CD14-positive monocyte (primary cell): ENCODE results near the gene XKR7. TPM values are rescaled to one million over a fixed set of nuclear protein-coding genes. Genes with fewer than 3 reads are reported as not detected.

Experiments
- DNase-seq, 3 donors: peaks; one replicate each; pipeline ENCODE4 v3.0.0-alpha.2; 2011 to 2022
- H2AFZ ChIP-seq: 2 replicates; pipeline ENCODE4 v1.6.0; 2012; ENCODE audit warnings: mild to moderate bottlenecking, low read depth, low read length, inconsistent platforms; ENCODE audit not compliant: insufficient read depth, poor library complexity, severe bottlenecking
- H3K27ac ChIP-seq, 2 donors: 1 replicate in 1 of 2; 2 replicates in 1 of 2; pipeline ENCODE4 v1.5.1; 2012 to 2013; ENCODE audit warnings: low read length in 2 of 2, control low read depth in 1 of 2, inconsistent platforms in 1 of 2, low read depth in 1 of 2, mild to moderate bottlenecking in 1 of 2
- H3K27me3 ChIP-seq, 2 donors: one replicate each; pipeline versions ENCODE4 v1.6.0 to v1.6.1; 2011 to 2013; ENCODE audit warnings: low read length in 2 of 2; ENCODE audit not compliant: control insufficient read depth in 2 of 2, insufficient read depth in 2 of 2
- H3K36me3 ChIP-seq, 2 donors: replicated peaks in 1 of 2; 1 replicate in 1 of 2; 2 replicates in 1 of 2; pipeline versions ENCODE4 v1.5.1 to v1.6.1; 2012 to 2013; ENCODE audit warnings: low read length in 2 of 2, control low read depth in 1 of 2, inconsistent platforms in 1 of 2, mild to moderate bottlenecking in 1 of 2; ENCODE audit not compliant: insufficient read depth in 2 of 2, control insufficient read depth in 1 of 2
- H3K4me1 ChIP-seq, 2 donors: 1 replicate in 1 of 2; 2 replicates in 1 of 2; pipeline versions ENCODE4 v1.5.1 to v1.6.1; 2012 to 2013; ENCODE audit warnings: low read length in 2 of 2, control low read depth in 1 of 2, inconsistent platforms in 1 of 2, mild to moderate bottlenecking in 1 of 2, moderate library complexity in 1 of 2; ENCODE audit not compliant: insufficient read depth in 2 of 2, control insufficient read depth in 1 of 2
- H3K4me2 ChIP-seq: replicated peaks from 2 replicates; pipeline ENCODE3; 2012; ENCODE audit warnings: low read length, moderate library complexity, mild to moderate bottlenecking; ENCODE audit not compliant: poor library complexity, severe bottlenecking; ENCODE audit errors: extremely low read depth
- H3K4me3 ChIP-seq, 3 experiments: fragments of 200-600 bp in 1 of 3; sonication (generic) in 1 of 3; replicated peaks in 1 of 3; 1 replicate in 2 of 3; 2 replicates in 1 of 3; pipeline ENCODE4 v1.5.1; 2011 to 2013; ENCODE audit warnings: low read length in 3 of 3, mild to moderate bottlenecking in 3 of 3, control low read depth in 2 of 3, low read depth in 2 of 3, inconsistent platforms in 1 of 3, moderate library complexity in 1 of 3
- H3K79me2 ChIP-seq: 2 replicates; pipeline ENCODE4 v1.6.0; 2012; ENCODE audit warnings: mild to moderate bottlenecking, control low read depth, inconsistent platforms, low read length, moderate library complexity; ENCODE audit not compliant: insufficient read depth
- H3K9ac ChIP-seq: 2 replicates; pipeline ENCODE4 v1.6.0; 2017; ENCODE audit warnings: low read length, mild to moderate bottlenecking; ENCODE audit not compliant: insufficient read depth, poor library complexity, severe bottlenecking
- H3K9me3 ChIP-seq, 2 donors: replicated peaks in 1 of 2; 1 replicate in 1 of 2; 2 replicates in 1 of 2; pipeline versions ENCODE4 v1.5.1 to v1.6.1; 2012 to 2013; ENCODE audit warnings: low read length in 2 of 2, control low read depth in 1 of 2; ENCODE audit not compliant: control insufficient read depth in 1 of 2, insufficient read depth in 1 of 2
- H4K20me1 ChIP-seq: 2 replicates; pipeline ENCODE4 v1.6.0; 2012; ENCODE audit warnings: mild to moderate bottlenecking, low read length, control low read depth, moderate library complexity; ENCODE audit not compliant: insufficient read depth
- H3K27ac Mint-ChIP-seq, 7 donors: one replicate each; pipeline ENCODE4 v1.8.0; 2020; ENCODE audit warnings: mild to moderate bottlenecking in 7 of 7, mixed read lengths in 7 of 7, moderate library complexity in 6 of 7, inconsistent platforms in 2 of 7
- H3K27me3 Mint-ChIP-seq, 3 donors: one replicate each; pipeline ENCODE4 v1.8.0; 2021 to 2022; ENCODE audit warnings: low read depth in 3 of 3, mild to moderate bottlenecking in 3 of 3, mixed read lengths in 3 of 3, moderate library complexity in 3 of 3, inconsistent platforms in 1 of 3
- H3K36me3 Mint-ChIP-seq, 2 donors: one replicate each; pipeline ENCODE4 v1.8.0; 2020; ENCODE audit warnings: mixed read lengths in 2 of 2, inconsistent platforms in 1 of 2, mild to moderate bottlenecking in 1 of 2
- H3K4me1 Mint-ChIP-seq: one replicate; pipeline ENCODE4 v1.8.0; 2020; ENCODE audit warnings: mild to moderate bottlenecking, mixed read lengths
- H3K4me3 Mint-ChIP-seq, 2 donors: one replicate each; pipeline ENCODE4 v1.8.0; 2020; ENCODE audit warnings: mild to moderate bottlenecking in 2 of 2, mixed read lengths in 2 of 2, moderate library complexity in 1 of 2
- H3K9me3 Mint-ChIP-seq, 7 donors: one replicate each; pipeline ENCODE4 v1.8.0; 2020 to 2022; ENCODE audit warnings: mixed read lengths in 7 of 7, mild to moderate bottlenecking in 6 of 7, moderate library complexity in 6 of 7, inconsistent platforms in 2 of 7
- CTCF ChIP-seq: fragments of 200-600 bp; IDR thresholded peaks from one replicate; pipeline ENCODE4 v1.8.0; 2022; ENCODE audit warnings: antibody characterized with exemption, mild to moderate bottlenecking
- WGBS: methylation state at CpG from one replicate; pipeline ENCODE4 v1.1.5; 2013; ENCODE audit warnings: missing lambda C conversion rate; ENCODE audit not compliant: insufficient coverage; 5-methylcytosine and 5-hydroxymethylcytosine counted together
- intact Hi-C, 2 donors: fragments of 100-400 bp; cut with micrococcal nuclease; formaldehyde crosslinking; loops; one replicate each; pipeline versions ENCODE4 v1.15.0 to v1.15.1; 2023
- polyA plus RNA-seq, 3 donors: library from polyadenylated mRNA; depleted of rRNA in 1 of 3; unstranded in 2 of 3; stranded (reverse) in 1 of 3; fragments of 300-500 nt in 2 of 3; fragments of >200 nt in 1 of 3; fragmentation: Illumina TruSeq in 2 of 3; gene quantifications; 1 replicate in 2 of 3; 2 replicates in 1 of 3; pipeline ENCODE4 v1.2.3, GENCODE V29; 2012 to 2021
- small RNA-seq: library from RNA; depleted of rRNA; stranded (forward); fragments of <200 nt; gene quantifications from one replicate; pipeline ENCODE3, GENCODE V24; 2012; ENCODE audit warnings: low read depth; ENCODE audit not compliant: insufficient read length

XKR7 gene
- polyA plus RNA-seq, 3 donors: 0.02 to 0.43 TPM; not detected in 1

GRCh38 chr20:32052090-32052777 lies 84.3 kb downstream of the XKR7 start, which contains the start of gene HCK:
TSS of gene HCK (plus strand) at chr20:32052242.
- H3K4me1 ChIP-seq: peaks cover 51 to 64% of the 10 kb centered on the region in 2 donors
- DNase-seq: peak; percentile 74 to 84 (median 81)
- H3K27ac ChIP-seq: peak within 1 kb of the TSS; percentile 90 to 98
- peak within 1 kb of the TSS; percentile 95 to 97 for H3K4me3 Mint-ChIP-seq
- peaks cover 25 to 41% of the 10 kb centered on the region in 2 donors for H3K36me3 Mint-ChIP-seq
- H3K79me2 ChIP-seq: peaks cover 57% of the 10 kb centered on the region
- H3K36me3 ChIP-seq: peaks cover 12 to 19% of the 10 kb centered on the region in 2 donors
- no peaks in the 10 kb centered on the region for H3K9me3 ChIP-seq
- H2AFZ ChIP-seq: peak within 1 kb of the TSS; percentile 38
- H3K27me3 Mint-ChIP-seq: peaks cover 0 to 2% (median 0%) of the 10 kb centered on the region in 3 donors
- intact Hi-C loops: loop anchor here in 1 of 2 donors (2.0 kb wide), 1 partner anchor 13 kb away; no protein-coding TSS in a partner anchor
- peak within 1 kb of the TSS; percentile 69 to 98 (median 81) for H3K4me3 ChIP-seq
- peaks cover 0 to 3% (median 0%) of the 10 kb centered on the region in 7 donors for H3K9me3 Mint-ChIP-seq
- WGBS: 0% methylated on average over 41 of the region's 58 CpGs
- H4K20me1 ChIP-seq: no peaks in the 10 kb centered on the region
- peak within 1 kb of the TSS; percentile 82 for H3K4me2 ChIP-seq
- no peak for TF ChIP-seq CTCF
- H3K4me1 Mint-ChIP-seq: peaks cover 54% of the 10 kb centered on the region
- H3K27ac Mint-ChIP-seq: peak within 1 kb of the TSS; percentile 98 to 99 (median 98)
- H3K9ac ChIP-seq: peak within 1 kb of the TSS; percentile 100
- no peaks in the 10 kb centered on the region for H3K27me3 ChIP-seq

DNA sequence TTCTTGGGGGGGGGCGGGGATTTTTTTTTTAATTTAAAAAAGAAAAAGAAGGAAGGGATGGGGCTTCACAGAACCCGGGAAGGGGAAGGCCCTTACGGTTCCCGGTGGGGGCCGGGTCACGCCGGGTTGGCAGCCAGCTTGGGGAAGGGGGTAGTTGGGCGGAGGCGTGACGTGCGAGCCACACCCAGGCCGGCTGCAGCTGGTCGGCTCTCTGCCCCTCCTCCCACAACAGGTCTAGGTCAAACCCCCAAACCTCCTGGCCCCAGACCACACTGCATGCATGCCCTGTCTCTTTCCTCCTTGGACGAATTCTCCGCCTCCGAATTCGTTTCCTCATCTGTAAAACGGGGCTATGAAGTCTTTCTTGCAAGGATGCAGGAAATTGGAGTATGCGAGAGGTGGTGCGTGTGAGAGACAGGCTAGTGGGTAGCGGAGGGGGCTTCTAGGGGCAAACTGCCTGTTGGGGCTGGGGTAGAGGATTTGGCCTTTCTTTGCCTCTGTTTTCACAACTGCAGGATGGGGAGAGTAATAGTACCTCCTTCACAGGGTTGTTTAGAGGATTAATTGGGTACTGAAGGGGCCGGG lies 84.9 kb downstream of the XKR7 start:
- peak overlapping the region; percentile 100 for H3K9ac ChIP-seq
- H3K27me3 ChIP-seq: no peaks in the 10 kb centered on the region
- peaks cover 64% of the 10 kb centered on the region for H3K79me2 ChIP-seq
- H3K4me1 Mint-ChIP-seq: peaks cover 61% of the 10 kb centered on the region
- peaks cover 57 to 70% of the 10 kb centered on the region in 2 donors for H3K4me1 ChIP-seq
- peak overlapping the region; percentile 69 to 98 (median 81) for H3K4me3 ChIP-seq
- no peak overlapping the region for H2AFZ ChIP-seq
- peak; percentile 89 to 95 (median 94) for DNase-seq
- peaks cover 17 to 25% of the 10 kb centered on the region in 2 donors for H3K36me3 ChIP-seq
- peak overlapping the region; percentile 82 for H3K4me2 ChIP-seq
- H3K27me3 Mint-ChIP-seq: peaks cover 0 to 2% (median 1%) of the 10 kb centered on the region in 3 donors
- intact Hi-C loops: loop anchor here in 1 of 2 donors (2.0 kb wide), 1 partner anchor 14 kb away; no protein-coding TSS in a partner anchor
- no peaks in the 10 kb centered on the region for H4K20me1 ChIP-seq
- no peaks in the 10 kb centered on the region for H3K9me3 ChIP-seq
- peak overlapping the region; percentile 98 to 99 (median 98) for H3K27ac Mint-ChIP-seq
- H3K36me3 Mint-ChIP-seq: peaks cover 31 to 48% of the 10 kb centered on the region in 2 donors
- 7% methylated on average over 10 of the region's 22 CpGs for WGBS
- peak overlapping the region; percentile 95 to 97 for H3K4me3 Mint-ChIP-seq
- peak overlapping the region; percentile 90 to 98 for H3K27ac ChIP-seq
- no peak for TF ChIP-seq CTCF
- H3K9me3 Mint-ChIP-seq: peaks cover 0 to 3% (median 0%) of the 10 kb centered on the region in 7 donors

Small RNA genes lying within 50 kb of the gene (small RNA-seq; reads per million reads assigned to genes)
- gene RNA5SP481: not detected
- not detected for gene RNA5SP482

Other genes starting within 250 kb of the XKR7 start
- 10 to 100 TPM; 12.4 to 16.8 (median 14.3) TPM for gene BCL2L1, start 245.3 kb upstream of the XKR7 start, polyA plus RNA-seq
- under 1 TPM in 1 of 3 donors, not detected in 2; 0.06 TPM for gene TPX2, start 228.9 kb upstream of the XKR7 start, polyA plus RNA-seq
- not detected for gene MYLK2, start 148.8 kb upstream of the XKR7 start, polyA plus RNA-seq
- gene FOXS1, start 122.5 kb upstream of the XKR7 start, polyA plus RNA-seq: not detected
- gene DUSP15, start 97.6 kb upstream of the XKR7 start, polyA plus RNA-seq: not detected
- gene TTLL9, start 97.5 kb upstream of the XKR7 start, polyA plus RNA-seq: under 1 TPM in 1 of 3 donors, not detected in 2; 0.21 TPM
- gene PDRG1, start 16.1 kb upstream of the XKR7 start, polyA plus RNA-seq: 1 to 10 TPM; 3.5 to 4.4 (median 3.7) TPM
- not detected for gene CCM2L, start 42.3 kb downstream of the XKR7 start, polyA plus RNA-seq
- gene HCK, start 84.1 kb downstream of the XKR7 start, polyA plus RNA-seq: 100 to 1,000 TPM; 430 to 688 (median 526) TPM
- 10 to 100 TPM; 49.7 to 78.5 (median 78.3) TPM for gene TM9SF4, start 141.6 kb downstream of the XKR7 start, polyA plus RNA-seq
- gene PLAGL2, start 239.6 kb downstream of the XKR7 start, polyA plus RNA-seq: 10 to 100 TPM in 2 of 3 donors, 1 to 10 TPM in 1; 6.2 to 31.7 (median 14.7) TPM
- 10 to 100 TPM; 10.9 to 22.8 (median 11.8) TPM for gene POFUT1, start 239.7 kb downstream of the XKR7 start, polyA plus RNA-seq